Nucleus accumbens (tissue), 56 donors: ENCODE results near the gene ARHGEF7.

Source experiments
- DNase-seq, 56 donors: peaks; one replicate each; lab custom pipeline; 2025; lab: John Stamatoyannopoulos, UW

The ARHGEF7 gene

GRCh38 chr13:111267205-111267604 lies 152.1 kb downstream of the ARHGEF7 start:
- DNase-seq = no peak

- DNase-seq = no peak
These were observed 152.7 kb downstream of the ARHGEF7 start for GRCh38 chr13:111267784-111268183.

- DNase-seq = no peak
These were observed 154.4 kb downstream of the ARHGEF7 start for GRCh38 chr13:111269508-111269907.

- DNase-seq = peak in 6 of 56 donors; percentile 14 to 45 (median 27)
These were observed 155.0 kb downstream of the ARHGEF7 start for GRCh38 chr13:111270126-111270525.

GRCh38 chr13:111270765-111271698 lies 155.9 kb downstream of the ARHGEF7 start:
- no peak for DNase-seq

GRCh38 chr13:111272117-111272516 lies 157.0 kb downstream of the ARHGEF7 start:
- no peak for DNase-seq

GRCh38 chr13:111275382-111275781 lies 160.3 kb downstream of the ARHGEF7 start:
- no peak for DNase-seq

GRCh38 chr13:111275995-111276618 lies 161.0 kb downstream of the ARHGEF7 start:
- no peak for DNase-seq

- DNase-seq = no peak
These were observed 163.1 kb downstream of the ARHGEF7 start for GRCh38 chr13:111278258-111278657.

- DNase-seq = no peak
These were observed 163.9 kb downstream of the ARHGEF7 start for GRCh38 chr13:111278743-111279652.

- no peak for DNase-seq
These were observed 165.1 kb downstream of the ARHGEF7 start for GRCh38 chr13:111280226-111280625.

- DNase-seq = no peak
These were observed 165.8 kb downstream of the ARHGEF7 start for GRCh38 chr13:111280681-111281585.

- DNase-seq = peak in 1 of 56 donors; percentile 41
These were observed 166.7 kb downstream of the ARHGEF7 start for GRCh38 chr13:111281751-111282311.

GRCh38 chr13:111282425-111282824 lies 167.3 kb downstream of the ARHGEF7 start:
- DNase-seq = no peak

GRCh38 chr13:111282997-111283396 lies 167.9 kb downstream of the ARHGEF7 start:
- no peak for DNase-seq

GRCh38 chr13:111283457-111283856 lies 168.3 kb downstream of the ARHGEF7 start:
- no peak for DNase-seq

- DNase-seq = no peak
These were observed 168.9 kb downstream of the ARHGEF7 start for GRCh38 chr13:111283991-111284390.

GRCh38 chr13:111284565-111284964 lies 169.5 kb downstream of the ARHGEF7 start:
- DNase-seq = no peak

- DNase-seq = no peak
These were observed 171.1 kb downstream of the ARHGEF7 start for GRCh38 chr13:111286162-111286561.
